ENCODE measurements around the gene MVB12B.

GRCh38 chr9:126303488-126303887, 23.1 kb upstream of the MVB12B start:
- TF ChIP-seq CTCF (IDR thresholded peaks at IDR 0.05) (no peak), EP300 (IDR thresholded peaks at IDR 0.05) (no peak)

Measured in tibial nerve (tissue), 4 donors.